ENCODE measurements around the gene CABLES1.

The CABLES1 gene

DNA sequence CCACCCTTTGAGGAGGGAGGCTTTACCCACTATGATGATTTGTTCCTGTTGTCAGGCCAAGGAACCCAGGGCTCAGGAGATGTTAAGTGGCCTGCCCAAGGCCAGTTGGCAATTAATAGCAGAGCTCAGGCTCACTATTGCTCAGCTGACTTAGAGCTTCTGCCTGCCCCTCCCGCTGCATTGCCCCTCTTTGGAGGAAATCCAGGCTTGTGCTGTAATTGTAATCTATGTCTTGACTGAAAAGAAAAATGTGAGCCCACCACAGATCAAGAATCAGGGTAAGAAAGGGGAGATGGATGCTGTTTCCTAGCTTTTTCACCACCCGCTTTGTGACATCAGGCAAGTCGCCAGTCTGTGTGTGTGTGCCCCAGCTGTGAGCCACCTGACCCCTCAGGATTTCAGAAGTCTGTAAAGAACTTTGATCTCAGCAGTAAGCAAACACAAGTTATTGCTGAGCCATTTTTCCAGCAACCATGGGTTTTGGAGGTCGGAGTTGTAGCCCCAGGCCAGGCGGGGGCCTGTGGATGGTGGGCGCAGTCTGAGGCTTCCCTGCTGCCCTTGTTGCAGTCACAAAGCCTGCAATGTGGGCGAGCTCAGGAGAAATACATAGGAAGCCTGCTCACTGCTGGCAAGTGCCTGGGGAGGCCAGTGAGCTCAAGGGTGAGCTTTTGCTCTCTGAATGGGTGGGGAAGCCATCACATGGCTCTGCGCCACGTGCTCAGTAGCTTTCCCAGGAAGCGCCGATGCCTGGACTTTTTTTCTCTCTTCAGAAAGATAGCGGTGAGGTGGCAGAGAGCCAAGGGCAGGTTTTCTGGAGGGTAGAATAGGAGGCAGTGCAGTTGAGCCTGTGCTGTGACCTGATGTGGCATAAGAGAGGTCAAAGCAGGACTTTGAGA is 6.1 kb downstream of the CABLES1 start:
- H3K27ac ChIP-seq (ENCODE audit: low read depth in 2 of 2, low read length in 2 of 2), result peak overlapping the region; percentile 54 to 61
- H3K9me3 ChIP-seq (ENCODE audit: control insufficient read depth in 2 of 2, low read length in 2 of 2), result no peaks in the 10 kb centered on the region
- H3K4me3 ChIP-seq (ENCODE audit: low read length in 2 of 2), result peak overlapping the region in 1 of 2 donors; percentile 26
- H3K4me1 ChIP-seq (ENCODE audit: control insufficient read depth in 2 of 2, insufficient read depth in 2 of 2, low read length in 2 of 2), result peaks cover 31 to 44% of the 10 kb centered on the region in 2 donors
- H3K27me3 ChIP-seq (ENCODE audit: control insufficient read depth in 2 of 2, insufficient read depth in 2 of 2, low read length in 2 of 2), result peaks cover 12 to 15% of the 10 kb centered on the region in 2 donors
- H3K36me3 ChIP-seq (ENCODE audit: control insufficient read depth in 2 of 2, insufficient read depth in 2 of 2, low read length in 2 of 2), result no peaks in the 10 kb centered on the region
- peak overlapping the region in 1 of 2 donors; percentile 11 for H3K9ac ChIP-seq (ENCODE audit: low read depth in 1 of 2, low read length in 2 of 2)

DNA sequence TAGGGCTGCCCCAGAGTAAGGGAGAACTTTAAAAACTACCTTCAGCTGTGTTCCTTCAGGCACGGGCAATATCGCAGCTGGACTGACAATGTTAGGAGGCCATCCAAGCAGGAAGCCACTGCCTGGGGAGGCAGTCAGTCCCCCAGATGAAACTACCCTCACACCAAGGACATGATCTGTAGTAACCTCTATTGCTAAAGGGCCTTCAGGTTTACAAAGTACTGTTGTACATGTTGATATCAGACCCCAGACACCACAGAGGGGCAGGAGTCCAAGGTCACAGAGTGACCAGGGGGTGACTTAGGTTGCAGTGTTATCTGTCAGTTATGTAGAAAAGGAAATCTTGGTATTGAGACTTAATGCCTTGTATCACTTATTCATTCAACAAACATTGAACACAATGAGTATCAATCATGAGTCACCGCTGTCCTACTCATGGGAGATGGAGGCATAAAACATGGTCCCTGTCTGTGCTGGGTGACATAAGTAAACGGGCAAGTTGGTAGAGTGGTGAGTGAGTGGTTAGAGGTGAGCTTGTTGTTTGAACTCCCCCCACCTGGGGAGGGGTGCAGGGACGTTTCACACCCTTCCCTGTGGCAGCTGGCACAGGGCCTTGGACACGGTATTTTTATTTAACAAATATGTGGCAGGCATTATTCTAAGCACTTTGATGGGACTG is 7.1 kb downstream of the CABLES1 start:
- no peaks in the 10 kb centered on the region for H3K9me3 ChIP-seq (ENCODE audit: control insufficient read depth in 2 of 2, low read length in 2 of 2)
- H3K4me3 ChIP-seq (ENCODE audit: low read length in 2 of 2), result peak overlapping the region in 1 of 2 donors; percentile 23
- peaks cover 5 to 8% of the 10 kb centered on the region in 2 donors for H3K27me3 ChIP-seq (ENCODE audit: control insufficient read depth in 2 of 2, insufficient read depth in 2 of 2, low read length in 2 of 2)
- H3K4me1 ChIP-seq (ENCODE audit: control insufficient read depth in 2 of 2, insufficient read depth in 2 of 2, low read length in 2 of 2), result peaks cover 29 to 34% of the 10 kb centered on the region in 2 donors
- H3K27ac ChIP-seq (ENCODE audit: low read depth in 2 of 2, low read length in 2 of 2), result peak overlapping the region; percentile 33 to 67
- no peaks in the 10 kb centered on the region for H3K36me3 ChIP-seq (ENCODE audit: control insufficient read depth in 2 of 2, insufficient read depth in 2 of 2, low read length in 2 of 2)
- no peak overlapping the region for H3K9ac ChIP-seq (ENCODE audit: low read depth in 1 of 2, low read length in 2 of 2)

GRCh38 chr18:23143016-23143814 is 7.9 kb downstream of the CABLES1 start:
- H3K36me3 ChIP-seq (ENCODE audit: control insufficient read depth in 2 of 2, insufficient read depth in 2 of 2, low read length in 2 of 2), result no peaks in the 10 kb centered on the region
- peak overlapping the region; percentile 58 to 67 for H3K27ac ChIP-seq (ENCODE audit: low read depth in 2 of 2, low read length in 2 of 2)
- H3K27me3 ChIP-seq (ENCODE audit: control insufficient read depth in 2 of 2, insufficient read depth in 2 of 2, low read length in 2 of 2), result no peaks in the 10 kb centered on the region
- H3K9me3 ChIP-seq (ENCODE audit: control insufficient read depth in 2 of 2, low read length in 2 of 2), result no peaks in the 10 kb centered on the region
- H3K4me1 ChIP-seq (ENCODE audit: control insufficient read depth in 2 of 2, insufficient read depth in 2 of 2, low read length in 2 of 2), result peaks cover 29 to 34% of the 10 kb centered on the region in 2 donors
- H3K4me3 ChIP-seq (ENCODE audit: low read length in 2 of 2), result peak overlapping the region in 1 of 2 donors; percentile 23
- H3K9ac ChIP-seq (ENCODE audit: low read depth in 1 of 2, low read length in 2 of 2), result no peak overlapping the region

GRCh38 chr18:23143815-23144261 is 8.6 kb downstream of the CABLES1 start:
- H3K27me3 ChIP-seq (ENCODE audit: control insufficient read depth in 2 of 2, insufficient read depth in 2 of 2, low read length in 2 of 2), result no peaks in the 10 kb centered on the region
- H3K27ac ChIP-seq (ENCODE audit: low read depth in 2 of 2, low read length in 2 of 2), result peak overlapping the region; percentile 3 to 58
- no peak overlapping the region for H3K9ac ChIP-seq (ENCODE audit: low read depth in 1 of 2, low read length in 2 of 2)

GRCh38 chr18:23144640-23145039 is 9.4 kb downstream of the CABLES1 start:
- H3K9ac ChIP-seq (ENCODE audit: low read depth in 1 of 2, low read length in 2 of 2), result no peak overlapping the region
- no peak overlapping the region for H3K4me3 ChIP-seq (ENCODE audit: low read length in 2 of 2)
- no peaks in the 10 kb centered on the region for H3K36me3 ChIP-seq (ENCODE audit: control insufficient read depth in 2 of 2, insufficient read depth in 2 of 2, low read length in 2 of 2)
- H3K9me3 ChIP-seq (ENCODE audit: control insufficient read depth in 2 of 2, low read length in 2 of 2), result no peaks in the 10 kb centered on the region
- no peak overlapping the region for H3K27ac ChIP-seq (ENCODE audit: low read depth in 2 of 2, low read length in 2 of 2)
- H3K27me3 ChIP-seq (ENCODE audit: control insufficient read depth in 2 of 2, insufficient read depth in 2 of 2, low read length in 2 of 2), result no peaks in the 10 kb centered on the region
- peaks cover 29 to 34% of the 10 kb centered on the region in 2 donors for H3K4me1 ChIP-seq (ENCODE audit: control insufficient read depth in 2 of 2, insufficient read depth in 2 of 2, low read length in 2 of 2)

More at GRCh38 chr18:23143815-23144261, 8.6 kb downstream of the CABLES1 start:
- no peak overlapping the region for H3K4me3 ChIP-seq (ENCODE audit: low read length in 2 of 2)
- H3K36me3 ChIP-seq (ENCODE audit: control insufficient read depth in 2 of 2, insufficient read depth in 2 of 2, low read length in 2 of 2), result no peaks in the 10 kb centered on the region
- H3K9me3 ChIP-seq (ENCODE audit: control insufficient read depth in 2 of 2, low read length in 2 of 2), result no peaks in the 10 kb centered on the region
- peaks cover 29 to 34% of the 10 kb centered on the region in 2 donors for H3K4me1 ChIP-seq (ENCODE audit: control insufficient read depth in 2 of 2, insufficient read depth in 2 of 2, low read length in 2 of 2)

GRCh38 chr18:23145621-23146020 is 10.3 kb downstream of the CABLES1 start:
- Histone ChIP-seq H3K9ac (ENCODE audit: low read depth in 1 of 2, low read length in 2 of 2) (no peak overlapping the region), H3K4me3 (ENCODE audit: low read length in 2 of 2) (no peak overlapping the region), H3K27ac (ENCODE audit: low read depth in 2 of 2, low read length in 2 of 2) (no peak overlapping the region), H3K36me3 (ENCODE audit: control insufficient read depth in 2 of 2, insufficient read depth in 2 of 2, low read length in 2 of 2) (no peaks in the 10 kb centered on the region), H3K9me3 (ENCODE audit: control insufficient read depth in 2 of 2, low read length in 2 of 2) (no peaks in the 10 kb centered on the region), H3K4me1 (ENCODE audit: control insufficient read depth in 2 of 2, insufficient read depth in 2 of 2, low read length in 2 of 2) (peaks cover 29 to 34% of the 10 kb centered on the region in 2 donors), H3K27me3 (ENCODE audit: control insufficient read depth in 2 of 2, insufficient read depth in 2 of 2, low read length in 2 of 2) (no peaks in the 10 kb centered on the region)

DNA sequence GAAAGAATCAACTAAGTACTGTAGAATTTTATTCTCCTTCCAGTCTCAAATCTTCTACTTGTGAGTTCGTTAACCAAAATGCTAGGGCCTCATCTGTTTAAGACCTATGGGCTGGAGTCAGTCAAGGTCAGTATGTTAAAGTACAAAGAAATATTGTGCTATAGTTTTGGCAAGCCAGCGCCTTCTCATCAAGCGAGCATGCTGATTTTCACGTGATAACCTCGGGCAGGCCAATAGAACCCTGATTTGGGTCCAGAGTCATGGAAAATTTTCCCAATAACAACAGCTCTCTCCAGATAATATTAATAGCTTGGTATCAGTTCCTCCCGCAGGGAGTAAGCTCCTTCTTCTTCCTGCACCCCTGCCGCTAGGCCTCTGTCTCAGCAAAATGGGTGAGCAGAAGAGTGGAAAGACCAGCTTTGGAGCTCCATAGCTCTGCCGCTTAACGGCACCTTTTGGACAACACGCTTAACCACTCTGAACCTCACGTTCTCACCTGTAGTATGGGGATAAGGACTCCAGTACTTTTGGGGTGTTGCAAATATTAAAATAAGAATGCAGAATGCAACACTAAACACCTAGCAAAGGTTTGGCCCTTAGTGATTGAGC is 11.7 kb downstream of the CABLES1 start:
- Histone ChIP-seq H3K4me3 (ENCODE audit: low read length in 2 of 2) (no peak overlapping the region), H3K4me1 (ENCODE audit: control insufficient read depth in 2 of 2, insufficient read depth in 2 of 2, low read length in 2 of 2) (peaks cover 19 to 21% of the 10 kb centered on the region in 2 donors), H3K27ac (ENCODE audit: low read depth in 2 of 2, low read length in 2 of 2) (no peak overlapping the region), H3K27me3 (ENCODE audit: control insufficient read depth in 2 of 2, insufficient read depth in 2 of 2, low read length in 2 of 2) (no peaks in the 10 kb centered on the region), H3K9me3 (ENCODE audit: control insufficient read depth in 2 of 2, low read length in 2 of 2) (no peaks in the 10 kb centered on the region), H3K36me3 (ENCODE audit: control insufficient read depth in 2 of 2, insufficient read depth in 2 of 2, low read length in 2 of 2) (no peaks in the 10 kb centered on the region), H3K9ac (ENCODE audit: low read depth in 1 of 2, low read length in 2 of 2) (no peak overlapping the region)

DNA sequence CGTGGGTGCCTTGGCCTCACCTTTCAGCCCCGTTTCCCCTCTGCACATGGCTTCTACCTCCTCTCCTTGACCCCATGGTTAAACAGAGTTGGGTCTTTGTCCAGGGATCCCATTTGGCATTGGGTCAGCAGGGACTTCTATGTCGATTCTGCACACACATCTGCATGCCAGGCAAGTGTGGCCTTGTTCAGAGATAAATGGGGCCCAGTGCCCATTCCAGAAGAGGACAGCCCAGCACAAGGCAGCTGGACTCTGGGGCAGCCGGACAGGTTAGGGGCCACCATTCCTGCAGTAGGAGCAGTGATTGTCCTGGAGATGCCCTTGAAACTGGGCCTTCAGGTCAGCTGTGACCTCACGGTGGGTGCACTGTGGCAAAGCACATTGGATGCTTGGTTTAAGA is 13.1 kb downstream of the CABLES1 start:
- H3K27ac ChIP-seq (ENCODE audit: low read depth in 2 of 2, low read length in 2 of 2), result no peak overlapping the region
- H3K4me1 ChIP-seq (ENCODE audit: control insufficient read depth in 2 of 2, insufficient read depth in 2 of 2, low read length in 2 of 2), result peaks cover 7% of the 10 kb centered on the region in 2 donors
- no peaks in the 10 kb centered on the region for H3K36me3 ChIP-seq (ENCODE audit: control insufficient read depth in 2 of 2, insufficient read depth in 2 of 2, low read length in 2 of 2)

GRCh38 chr18:23149570-23149969 is 14.3 kb downstream of the CABLES1 start:
- Histone ChIP-seq H3K27me3 (ENCODE audit: control insufficient read depth in 2 of 2, insufficient read depth in 2 of 2, low read length in 2 of 2) (no peaks in the 10 kb centered on the region), H3K27ac (ENCODE audit: low read depth in 2 of 2, low read length in 2 of 2) (no peak overlapping the region)

More for the DNA sequence above, 13.1 kb downstream of the CABLES1 start:
- Histone ChIP-seq H3K4me3 (ENCODE audit: low read length in 2 of 2) (no peak overlapping the region), H3K9me3 (ENCODE audit: control insufficient read depth in 2 of 2, low read length in 2 of 2) (no peaks in the 10 kb centered on the region), H3K9ac (ENCODE audit: low read depth in 1 of 2, low read length in 2 of 2) (no peak overlapping the region), H3K27me3 (ENCODE audit: control insufficient read depth in 2 of 2, insufficient read depth in 2 of 2, low read length in 2 of 2) (no peaks in the 10 kb centered on the region)

More at GRCh38 chr18:23149570-23149969, 14.3 kb downstream of the CABLES1 start:
- no peaks in the 10 kb centered on the region for H3K36me3 ChIP-seq (ENCODE audit: control insufficient read depth in 2 of 2, insufficient read depth in 2 of 2, low read length in 2 of 2)
- no peak overlapping the region for H3K9ac ChIP-seq (ENCODE audit: low read depth in 1 of 2, low read length in 2 of 2)
- H3K4me3 ChIP-seq (ENCODE audit: low read length in 2 of 2), result no peak overlapping the region
- no peaks in the 10 kb centered on the region for H3K4me1 ChIP-seq (ENCODE audit: control insufficient read depth in 2 of 2, insufficient read depth in 2 of 2, low read length in 2 of 2)
- no peaks in the 10 kb centered on the region for H3K9me3 ChIP-seq (ENCODE audit: control insufficient read depth in 2 of 2, low read length in 2 of 2)

Data from mucosa of rectum (tissue), 2 donors.